NCI-H748 (cell line): ENCODE results near the gene ADCY9.
"Not testable (repeated sequence)": the region's sequence is repeated elsewhere in the genome, so short reads cannot be mapped to it uniquely, and the experiment has no call there.

Experiments used
- DNase-seq: peaks from one replicate; lab custom pipeline; 2025; ENCODE audit not compliant: unreplicated experiment; lab: John Stamatoyannopoulos, UW

Gene ADCY9

DNA sequence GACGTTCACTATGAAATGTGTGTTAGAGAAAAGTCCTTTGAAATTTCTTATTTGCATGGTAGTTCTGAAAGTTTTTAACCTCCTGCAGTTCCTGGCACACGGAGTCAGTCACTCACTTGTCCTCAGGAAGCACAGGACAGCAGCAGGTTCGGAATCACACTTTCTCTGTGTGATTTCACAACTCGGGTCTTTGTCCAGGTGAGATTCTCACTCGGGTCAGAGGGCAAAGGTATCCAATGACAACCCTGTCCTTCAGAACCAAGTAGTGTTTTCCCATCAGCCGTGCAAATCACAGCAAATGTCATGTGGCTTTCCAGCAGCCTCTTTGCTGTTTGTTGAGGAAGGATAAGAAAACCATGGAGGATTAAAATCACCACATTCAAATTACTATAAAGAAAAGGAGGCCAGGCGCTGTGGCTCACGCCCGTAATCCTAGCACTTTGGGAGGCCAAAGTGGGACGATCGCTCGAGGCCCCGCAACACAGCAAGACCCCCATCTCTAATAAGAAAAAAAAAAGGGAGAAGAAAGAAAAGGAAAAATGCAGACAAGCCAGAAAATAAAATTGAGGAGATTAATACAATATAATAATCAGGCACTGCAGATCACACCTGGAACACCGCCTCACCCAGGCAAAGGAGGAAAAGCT is 22.0 kb downstream of the ADCY9 start:
- DNase-seq, result no peak

GRCh38 chr16:4093495-4094126 is 22.6 kb downstream of the ADCY9 start:
- DNase-seq, result no peak

GRCh38 chr16:4092547-4093265 is 23.5 kb downstream of the ADCY9 start:
- no peak for DNase-seq

DNA sequence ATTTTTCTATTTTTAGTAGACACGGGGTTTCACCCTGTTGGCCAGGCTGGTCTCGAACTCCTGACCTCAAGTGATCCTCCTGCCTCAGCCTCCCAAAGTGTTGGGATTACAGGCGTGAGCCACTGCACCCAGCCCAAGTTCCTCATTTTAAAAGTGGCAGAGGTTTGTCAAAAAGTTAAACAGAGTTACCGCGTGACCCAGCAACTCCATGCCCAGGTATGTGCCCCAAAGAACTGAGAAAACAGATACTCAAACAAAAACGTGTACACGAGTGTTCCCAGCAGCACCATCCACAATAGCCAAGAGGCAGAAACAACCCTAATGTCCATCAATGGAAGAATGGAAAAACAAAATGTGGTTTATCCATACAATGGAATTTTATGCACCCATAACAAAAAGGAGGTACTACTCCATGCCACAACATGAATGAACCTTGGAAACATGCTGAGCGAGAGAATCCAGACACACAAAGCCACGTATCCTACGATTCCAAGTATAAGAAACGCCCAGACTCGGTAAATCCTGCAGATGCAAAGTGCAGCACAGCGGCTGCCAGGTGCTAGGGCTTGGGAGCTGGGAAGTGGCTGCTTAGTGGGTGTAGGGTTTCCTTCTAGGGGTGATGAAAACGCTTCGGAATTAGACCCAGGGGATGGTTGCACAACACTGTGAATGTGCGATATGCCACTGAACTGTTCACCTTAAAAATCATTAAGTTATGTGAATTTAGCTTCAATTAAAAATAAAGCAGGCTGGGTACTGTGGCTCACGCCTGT is 24.8 kb downstream of the ADCY9 start:
- DNase-seq, result no peak

DNA sequence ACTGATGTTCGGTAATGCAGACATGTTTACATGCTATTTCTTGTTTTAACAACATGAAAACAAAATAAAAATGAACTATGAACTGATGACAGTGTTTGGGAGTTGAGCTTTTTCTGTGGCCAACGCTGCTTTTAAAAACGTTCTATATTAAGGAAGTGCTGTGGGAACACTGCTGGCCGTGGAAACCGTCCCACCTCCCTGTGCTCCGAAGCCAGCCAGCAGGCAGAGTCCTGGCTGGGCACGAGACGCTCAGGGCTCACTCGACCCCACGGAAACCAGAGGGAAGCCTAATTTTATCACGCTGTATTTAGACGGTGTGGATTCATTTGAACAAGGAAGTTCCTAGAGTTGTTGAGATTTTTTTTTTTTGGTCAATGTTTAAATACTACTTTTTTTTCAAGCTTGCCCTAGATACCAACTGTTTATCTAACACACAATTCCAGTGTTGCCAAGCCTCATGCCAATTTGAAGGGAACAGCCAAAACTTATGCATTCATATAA is 25.8 kb downstream of the ADCY9 start:
- DNase-seq, result no peak

DNA sequence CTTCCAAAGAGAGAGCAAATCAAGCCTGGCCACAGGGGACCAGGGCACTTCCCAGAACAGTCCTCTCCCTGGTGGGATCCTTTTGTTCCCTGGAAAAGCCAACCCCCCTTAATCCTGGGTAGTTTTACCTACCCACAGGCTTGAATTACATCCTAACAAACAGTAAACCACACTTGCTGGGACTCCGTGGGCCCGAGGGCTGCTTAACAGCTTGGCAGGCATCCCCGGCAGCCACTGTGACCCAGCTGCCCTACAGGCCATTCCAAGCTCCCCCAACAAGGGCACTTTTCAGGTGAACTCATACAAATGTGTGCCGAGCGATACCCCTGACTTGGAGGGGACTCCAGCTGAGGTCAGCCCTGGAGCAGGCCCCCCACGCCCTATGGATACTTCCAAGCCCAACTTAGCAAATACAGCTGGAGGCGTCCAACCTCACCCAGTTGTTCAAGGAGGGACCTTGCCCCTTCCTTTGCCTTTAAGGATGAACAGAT is 26.4 kb downstream of the ADCY9 start:
- DNase-seq, result no peak

- no peak for DNase-seq
Observed at GRCh38 chr16:4089251-4089810, 26.9 kb downstream of the ADCY9 start.

- DNase-seq, result no peak
Observed at GRCh38 chr16:4087990-4088577, 28.2 kb downstream of the ADCY9 start.

- DNase-seq, result no peak
Observed at GRCh38 chr16:4087099-4087885, 28.9 kb downstream of the ADCY9 start.

- DNase-seq, result no peak
Observed at GRCh38 chr16:4086153-4086552, 30.1 kb downstream of the ADCY9 start.

GRCh38 chr16:4085405-4085970 is 30.8 kb downstream of the ADCY9 start:
- no peak for DNase-seq

- no peak for DNase-seq
Observed at GRCh38 chr16:4083347-4083870, 32.8 kb downstream of the ADCY9 start.

DNA sequence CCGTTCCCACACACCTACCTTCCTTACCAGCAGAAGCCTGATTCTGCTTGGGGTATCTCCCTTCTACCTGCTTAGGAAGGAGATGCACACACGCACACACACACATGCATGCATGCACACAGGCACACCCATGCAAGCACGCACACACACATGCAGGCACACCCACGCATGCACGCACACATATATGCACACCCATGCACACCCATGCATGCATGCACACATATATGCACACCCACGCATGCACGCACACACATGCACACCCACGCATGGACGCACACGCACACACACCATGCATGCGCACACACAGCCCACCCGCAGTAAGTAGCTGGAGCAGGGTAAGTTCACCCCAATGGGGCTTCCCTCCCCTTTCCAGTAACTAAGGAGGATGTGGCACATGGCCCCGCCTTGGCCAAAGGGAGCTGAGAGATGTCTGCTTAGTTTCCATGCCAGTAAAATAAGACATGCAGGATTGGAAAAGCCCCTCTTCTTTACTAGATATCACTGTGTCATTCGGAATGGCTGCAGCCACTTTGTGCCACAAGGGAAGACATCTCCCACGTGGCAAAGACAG is 33.7 kb downstream of the ADCY9 start:
- no peak for DNase-seq

GRCh38 chr16:4081521-4082021 is 34.7 kb downstream of the ADCY9 start:
- no peak for DNase-seq

GRCh38 chr16:4081047-4081446 is 35.2 kb downstream of the ADCY9 start:
- DNase-seq, result no peak

GRCh38 chr16:4077174-4077649 is 39.0 kb downstream of the ADCY9 start:
- peak; percentile 1 for DNase-seq

DNA sequence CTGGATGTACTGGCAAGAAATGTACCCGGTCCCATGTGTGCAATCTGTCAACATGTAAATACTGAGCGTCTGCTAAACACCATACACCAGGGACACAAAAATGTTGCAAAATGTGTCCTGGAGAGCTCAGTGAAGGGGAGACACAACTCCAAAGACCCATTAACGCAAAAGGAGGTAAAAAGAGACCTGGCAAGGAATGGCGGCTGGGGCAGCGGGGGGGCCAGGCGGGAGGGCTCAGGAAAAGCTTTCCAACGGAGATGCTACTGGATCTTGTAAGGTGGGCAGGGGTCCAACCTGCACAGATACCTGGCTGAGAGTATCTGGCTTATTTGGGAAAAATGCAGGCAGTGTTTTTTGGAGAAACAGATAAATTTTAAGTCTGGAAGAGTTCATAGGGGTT is 40.7 kb downstream of the ADCY9 start:
- no peak for DNase-seq

GRCh38 chr16:4073150-4073549 is 43.1 kb downstream of the ADCY9 start:
- DNase-seq, result not testable (repeated sequence)
